HG03095 (cell line): ENCODE measurements around the gene NCAPD2.
"Not testable (repeated sequence)": the region's sequence is repeated elsewhere in the genome, so short reads cannot be mapped to it uniquely, and the experiment has no call there.

Experiments used
- ATAC-seq: cut with Tn5 transposase; IDR thresholded peaks from one replicate; pipeline ENCODE4 v1.9.1; 2021; ENCODE audit warnings: moderate library complexity; ENCODE audit not compliant: unreplicated experiment

The NCAPD2 gene

GRCh38 chr12:6548966-6549683 is 55.2 kb downstream of the NCAPD2 start:
- ATAC-seq, result no peak

GRCh38 chr12:6549684-6550151 is 55.8 kb downstream of the NCAPD2 start:
- ATAC-seq, result no peak

GRCh38 chr12:6550294-6551062 is 56.6 kb downstream of the NCAPD2 start:
- no peak for ATAC-seq

- no peak for ATAC-seq
Observed at GRCh38 chr12:6551063-6551461, 57.2 kb downstream of the NCAPD2 start.

- ATAC-seq, result no peak
Observed at GRCh38 chr12:6551496-6552139, 57.7 kb downstream of the NCAPD2 start.

- no peak for ATAC-seq
Observed at GRCh38 chr12:6552140-6552551, 58.2 kb downstream of the NCAPD2 start.

- ATAC-seq, result no peak
Observed at GRCh38 chr12:6553051-6553868, 59.4 kb downstream of the NCAPD2 start.

GRCh38 chr12:6554168-6555017 is 60.5 kb downstream of the NCAPD2 start:
- peak; percentile 49 for ATAC-seq

GRCh38 chr12:6555018-6555691 is 61.3 kb downstream of the NCAPD2 start:
- ATAC-seq, result peak; percentile 3

GRCh38 chr12:6556496-6556817 is 62.6 kb downstream of the NCAPD2 start:
- not testable (repeated sequence) for ATAC-seq

GRCh38 chr12:6556857-6557256 is 63.0 kb downstream of the NCAPD2 start:
- no peak for ATAC-seq

GRCh38 chr12:6558014-6558760 is 64.3 kb downstream of the NCAPD2 start:
- ATAC-seq, result not testable (repeated sequence)

- ATAC-seq, result no peak
Observed at GRCh38 chr12:6559500-6559899, 65.6 kb downstream of the NCAPD2 start.

- ATAC-seq, result no peak
Observed at GRCh38 chr12:6560501-6561205, 66.8 kb downstream of the NCAPD2 start.

GRCh38 chr12:6562881-6563280 is 69.0 kb downstream of the NCAPD2 start:
- no peak for ATAC-seq

GRCh38 chr12:6563448-6564050 is 69.6 kb downstream of the NCAPD2 start:
- no peak for ATAC-seq

GRCh38 chr12:6567112-6567670 is 73.3 kb downstream of the NCAPD2 start:
- ATAC-seq, result no peak
